Fibroblast of the aortic adventitia (primary cell): ENCODE data around the gene NEDD1. TPM values are rescaled to one million over a fixed set of nuclear protein-coding genes. Genes with fewer than 3 reads are reported as not detected.

ENCODE experiments used
- DNase-seq: peaks from one replicate; pipeline ENCODE4 v3.0.0-alpha.2; 2010; ENCODE audit warnings: low read depth
- H3K4me3 ChIP-seq: 2 replicates; pipeline ENCODE4 v1.5.1; 2011; ENCODE audit warnings: low read depth, mild to moderate bottlenecking, control low read depth, low read length, moderate library complexity
- total RNA-seq: library from RNA; depleted of rRNA; stranded (reverse); fragments of >200 nt; gene quantifications from 2 replicates; pipeline ENCODE4 v1.2.3, GENCODE V29; 2012; ENCODE audit warnings: low replicate concordance
- TF ChIP-seq, protein P1 (sequence below): IDR thresholded peaks from 2 replicates; pipeline ENCODE4 v1.5.1; 2011; ENCODE audit warnings: mild to moderate bottlenecking, low read length, control low read depth, inconsistent platforms; ENCODE audit not compliant: insufficient read depth

The NEDD1 gene
- total RNA-seq, 1 donor: 45.4 TPM

DNA sequence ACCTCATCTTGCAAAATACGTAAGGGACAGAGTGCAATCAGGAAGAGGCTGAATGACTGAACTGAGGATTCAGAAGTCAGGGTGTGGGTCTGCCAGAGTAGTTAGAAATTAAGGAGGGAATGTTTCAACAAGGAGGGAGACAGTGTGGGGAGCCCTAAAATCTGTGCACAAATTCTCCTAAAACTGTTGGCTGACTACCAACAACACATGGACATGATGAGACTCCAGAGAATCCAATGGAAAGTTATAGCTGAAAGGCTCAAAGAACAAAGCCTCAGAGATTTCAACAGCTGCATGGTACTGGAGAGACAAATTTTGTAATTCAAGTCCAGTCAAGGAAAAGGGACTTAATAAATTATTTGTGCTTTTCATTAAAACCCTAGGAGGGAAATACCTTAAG is 36.1 kb upstream of the NEDD1 start:
- TF ChIP-seq, protein P1, sequence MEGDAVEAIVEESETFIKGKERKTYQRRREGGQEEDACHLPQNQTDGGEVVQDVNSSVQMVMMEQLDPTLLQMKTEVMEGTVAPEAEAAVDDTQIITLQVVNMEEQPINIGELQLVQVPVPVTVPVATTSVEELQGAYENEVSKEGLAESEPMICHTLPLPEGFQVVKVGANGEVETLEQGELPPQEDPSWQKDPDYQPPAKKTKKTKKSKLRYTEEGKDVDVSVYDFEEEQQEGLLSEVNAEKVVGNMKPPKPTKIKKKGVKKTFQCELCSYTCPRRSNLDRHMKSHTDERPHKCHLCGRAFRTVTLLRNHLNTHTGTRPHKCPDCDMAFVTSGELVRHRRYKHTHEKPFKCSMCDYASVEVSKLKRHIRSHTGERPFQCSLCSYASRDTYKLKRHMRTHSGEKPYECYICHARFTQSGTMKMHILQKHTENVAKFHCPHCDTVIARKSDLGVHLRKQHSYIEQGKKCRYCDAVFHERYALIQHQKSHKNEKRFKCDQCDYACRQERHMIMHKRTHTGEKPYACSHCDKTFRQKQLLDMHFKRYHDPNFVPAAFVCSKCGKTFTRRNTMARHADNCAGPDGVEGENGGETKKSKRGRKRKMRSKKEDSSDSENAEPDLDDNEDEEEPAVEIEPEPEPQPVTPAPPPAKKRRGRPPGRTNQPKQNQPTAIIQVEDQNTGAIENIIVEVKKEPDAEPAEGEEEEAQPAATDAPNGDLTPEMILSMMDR: no peak
- no peak for DNase-seq
- no peak overlapping the region for H3K4me3 ChIP-seq

DNA sequence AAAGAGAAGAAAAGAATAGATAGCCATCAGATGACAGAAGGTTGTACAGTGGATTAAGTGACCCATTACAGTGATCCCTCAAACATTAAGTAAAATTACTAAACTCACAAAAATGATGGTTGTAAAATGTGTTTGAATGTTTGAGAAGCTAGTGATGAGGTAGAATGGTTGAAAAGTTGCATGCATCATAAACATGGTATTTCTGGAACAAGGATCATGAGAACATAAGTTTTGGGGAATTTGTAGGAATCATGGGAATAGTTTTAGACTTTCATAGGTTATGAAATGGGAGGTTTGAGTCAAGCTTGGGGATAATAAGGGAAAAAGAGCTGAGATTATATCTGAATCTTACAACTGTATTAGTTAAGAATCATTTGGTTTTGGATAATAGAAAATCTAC is 34.1 kb upstream of the NEDD1 start:
- TF ChIP-seq, protein P1: no peak
- no peak for DNase-seq

DNA sequence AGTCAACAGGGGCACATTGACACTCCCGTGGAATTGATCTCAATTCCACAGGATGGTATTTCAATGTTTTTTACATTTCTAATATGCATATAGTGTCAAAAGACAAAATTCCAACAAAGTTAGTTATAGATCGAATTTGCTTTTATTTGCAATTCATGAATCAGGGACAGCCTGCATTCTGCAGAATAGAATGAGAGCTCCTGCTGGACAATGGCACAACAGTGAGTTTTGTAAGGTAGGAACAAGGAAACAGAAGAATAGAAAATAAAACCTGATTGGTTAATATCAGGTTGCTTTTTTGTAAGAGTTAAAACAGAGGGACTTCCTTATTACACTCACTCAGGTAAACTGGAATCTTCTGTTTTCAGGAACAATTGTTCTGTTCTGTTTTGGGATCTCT is 32.8 kb upstream of the NEDD1 start:
- DNase-seq: no peak
- no peak overlapping the region for H3K4me3 ChIP-seq
- TF ChIP-seq, protein P1: no peak

More for the DNA sequence above, 34.1 kb upstream of the NEDD1 start:
- H3K4me3 ChIP-seq: no peak overlapping the region

DNA sequence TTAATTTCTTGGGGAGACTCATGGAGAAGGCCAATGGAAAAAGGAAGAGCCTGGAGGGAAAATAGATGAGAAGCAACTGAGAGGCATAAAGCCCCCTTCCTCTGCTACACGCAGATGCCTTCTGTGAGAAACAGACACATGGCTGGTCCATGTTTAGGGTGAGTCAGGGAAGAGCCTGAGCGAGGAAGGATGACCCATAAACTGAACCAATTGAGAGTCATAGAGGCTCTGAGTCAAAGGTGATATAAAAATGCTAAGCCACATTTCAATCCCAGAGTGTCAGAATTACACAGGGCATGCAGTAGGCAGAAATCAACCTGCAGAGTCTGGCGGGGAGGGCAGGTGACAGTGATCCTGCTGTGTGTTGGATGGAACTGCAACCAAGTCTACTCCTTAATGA is 30.1 kb upstream of the NEDD1 start:
- DNase-seq: no peak
- TF ChIP-seq, protein P1: no peak
- H3K4me3 ChIP-seq: no peak overlapping the region

DNA sequence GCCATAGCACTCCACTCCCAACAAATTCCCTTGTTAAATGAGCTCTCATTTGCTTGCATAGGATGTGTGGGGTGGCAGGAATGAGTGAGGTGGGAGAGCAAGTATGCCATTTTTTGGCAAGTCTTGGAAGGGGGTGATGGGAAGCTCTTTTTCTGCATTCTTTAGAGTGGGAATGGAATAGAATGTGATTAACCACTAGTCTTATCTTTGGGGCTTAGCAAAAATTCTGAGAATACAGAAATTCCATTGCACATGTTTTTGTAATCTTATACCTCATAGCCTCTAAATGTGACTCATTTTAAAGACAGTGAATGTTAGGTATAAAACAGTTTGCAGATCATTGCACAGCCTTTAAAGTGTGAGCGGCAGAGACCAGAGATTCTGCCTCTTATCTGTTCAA is 28.4 kb upstream of the NEDD1 start:
- no peak overlapping the region for H3K4me3 ChIP-seq
- peak; percentile 91 for DNase-seq
- TF ChIP-seq, protein P1: no peak

DNA sequence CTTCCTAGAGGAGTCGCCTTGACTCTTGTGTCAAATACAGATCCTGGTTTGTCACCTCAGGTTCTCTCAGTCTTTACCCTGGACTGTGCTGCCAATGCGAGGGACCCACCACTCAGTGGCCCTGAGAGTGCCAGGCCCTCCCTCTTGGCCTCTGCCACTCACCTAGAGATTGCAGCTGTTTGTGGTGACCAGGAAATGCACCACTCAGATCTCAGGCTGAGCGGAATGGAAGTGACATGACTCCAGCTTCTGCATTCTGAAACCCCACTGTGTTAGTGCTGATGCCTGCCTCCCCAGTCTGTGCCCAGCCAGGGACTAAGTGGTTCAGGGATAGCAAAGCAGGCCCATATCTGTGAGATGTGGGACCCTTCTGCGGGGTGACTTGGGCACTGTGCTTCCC is 27.8 kb upstream of the NEDD1 start:
- TF ChIP-seq, protein P1: no peak
- peak; percentile 15 for DNase-seq
- H3K4me3 ChIP-seq: no peak overlapping the region

DNA sequence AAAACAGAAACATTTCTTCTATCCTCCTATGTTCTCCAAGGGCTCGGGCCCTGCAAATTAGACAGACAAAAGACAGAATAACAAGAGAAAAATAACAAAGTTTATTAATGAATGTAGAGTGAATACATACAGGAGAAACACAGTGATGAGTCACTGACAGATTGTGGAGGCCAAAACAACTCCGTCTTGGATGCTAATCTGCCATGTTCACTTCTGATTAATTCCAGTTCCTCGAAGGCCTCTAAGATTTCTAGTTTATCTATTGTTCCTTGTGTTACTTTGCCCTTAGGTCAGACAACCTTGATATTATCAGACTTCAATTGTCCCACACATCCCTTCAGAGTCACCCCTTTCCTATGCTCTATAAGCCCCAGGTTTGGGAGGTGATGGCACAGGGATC is 26.8 kb upstream of the NEDD1 start:
- TF ChIP-seq, protein P1: no peak
- H3K4me3 ChIP-seq: no peak overlapping the region
- peak; percentile 51 for DNase-seq
